Heart right ventricle (tissue), 16 donors: Measurements from ENCODE around the gene S100Z. TPM values are rescaled to one million over a fixed set of nuclear protein-coding genes. Genes with fewer than 3 reads are reported as not detected.

ENCODE experiments used
- ATAC-seq, 8 donors: fragments of 200-7000 bp; cut with Tn5 transposase; one replicate each; pipeline ENCODE4 v1.9.1; 2020; ENCODE audit warnings: mild to moderate bottlenecking in 8 of 8, moderate library complexity in 8 of 8, moderate number of reproducible peaks in 1 of 8
- DNase-seq, 2 donors: peaks; one replicate each; pipeline ENCODE4 v3.0.0-alpha.2; 2020
- H3K27ac ChIP-seq, 10 donors: fragments of 200-600 bp; sonication (generic) in 2 of 10; one replicate each; pipeline versions ENCODE4 v1.5.0 to v1.8.0; 2020 to 2022; ENCODE audit warnings: mild to moderate bottlenecking in 3 of 10
- H3K27me3 ChIP-seq, 7 donors: fragments of 200-600 bp; one replicate each; pipeline ENCODE4 v1.8.0; 2021 to 2022; ENCODE audit warnings: mild to moderate bottlenecking in 2 of 7
- H3K36me3 ChIP-seq, 9 donors: fragments of 200-600 bp; sonication (generic) in 1 of 9; one replicate each; pipeline versions ENCODE4 v1.5.0 to v1.8.0; 2020 to 2022; ENCODE audit warnings: mild to moderate bottlenecking in 2 of 9
- H3K4me1 ChIP-seq, 9 donors: fragments of 200-600 bp; sonication (generic) in 1 of 9; one replicate each; pipeline versions ENCODE4 v1.5.0 to v1.8.0; 2020 to 2022; ENCODE audit warnings: mild to moderate bottlenecking in 4 of 9
- H3K4me3 ChIP-seq, 10 donors: fragments of 200-600 bp; sonication (generic) in 2 of 10; one replicate each; pipeline versions ENCODE4 v1.5.0 to v1.8.0; 2020 to 2022; ENCODE audit warnings: mild to moderate bottlenecking in 7 of 10, moderate library complexity in 2 of 10
- H3K9me3 ChIP-seq, 11 donors: fragments of 200-600 bp in 10 of 11; sonication (generic) in 2 of 11; one replicate each; pipeline versions ENCODE4 v1.5.0 to v1.8.0; 2013 to 2022; ENCODE audit warnings: mild to moderate bottlenecking in 2 of 11, control low read depth in 1 of 11, moderate library complexity in 1 of 11
- CTCF ChIP-seq, 9 donors: fragments of 200-600 bp; sonication (generic) in 2 of 9; IDR thresholded peaks; one replicate each; pipeline versions ENCODE4 v1.5.0 to v1.8.0; 2021 to 2022; ENCODE audit warnings: antibody characterized with exemption in 9 of 9, mild to moderate bottlenecking in 5 of 9, moderate library complexity in 1 of 9
- WGBS, 2 donors: extraction: QIAGEN DNeasy Blood & Tissue Kit; methylation state at CpG; one replicate each; pipeline ENCODE4 v1.1.7; 2013; ENCODE audit warnings: inconsistent platforms in 1 of 2; 5-methylcytosine and 5-hydroxymethylcytosine counted together
- intact Hi-C, 10 donors: fragments of 100-400 bp; cut with DNase I; formaldehyde crosslinking; loops; one replicate each; pipeline versions ENCODE4 v1.11.1 to v1.14.2; 2022
- long read RNA-seq, 3 donors: library from polyadenylated mRNA; unstranded; transcript quantifications; one replicate each; pipeline ENCODE4 v2.0.0, GENCODE V29; 2020 to 2021
- polyA plus RNA-seq, 2 donors: library from polyadenylated mRNA; stranded (reverse); fragments of 200-250 nt; gene quantifications; one replicate each; pipeline ENCODE4 v1.2.3, GENCODE V29; 2013
- total RNA-seq, 10 donors: library from RNA; stranded (reverse); fragmentation: NEBNext Ultra II Directional in 3 of 10; extraction: Animal tissue kit (Norgen Biotek cat#: 25700) in 3 of 10; gene quantifications; one replicate each; pipeline versions ENCODE4 v1.2.1 to v1.2.4, GENCODE V29; 2021 to 2023
- donor health status: Arrhythmogenic right ventricular cardiomyopathy.
- donor health status: ischemic (EF 13 %, LVEDD 7.1; RV severe dilation, severe dysfunction).
- donor health status: healthy with polysubstance abuse.
- donor health status: DM: no; HTN: yes; CAD: no.
- donor health status: DM: no; HTN: no; CAD: no.
- donor health status: ischemic (EF 25% LVEDD 6.9; RV normal size, moderate dysfunction).
- donor health status: ischemic (EF 25% LVEDD 5.7; RV mildly dilated, moderate dysfunction).
- donor health status: healthy.
- donor health status: DM: yes; HTN: yes; CAD: no.
- donor health status: Ischemic cardiomyopathy.
- donor health status: ischemic (EF 35%, LVEDD 5.7; RV mildly dilated, moderate dysfunction).
- donor health status: nonischemic (EF 11% LVEDD 7.7; RV severe dilation, severe dysfunction).
- donor health status: DM: yes; HTN: yes; CAD: no.
- donor health status: PGD.
- donor health status: ischemic (EF 29% LVEDD 5.4; RV normal size, mild dysfunction).
- donor health status: nonischemic (EF 23%, LVEDD 6.1; RV moderate dilation, normal function).

The S100Z gene
- total RNA-seq (under 1 TPM in 1 of 10 donors, not detected in 9; 0.22 TPM), polyA plus RNA-seq (under 1 TPM in 1 of 2 donors, not detected in 1; 0.03 TPM)
- long read RNA-seq, donor 1 = 0 reads
- long read RNA-seq, donor 2 = 0 reads
- long read RNA-seq, donor 3 = 0 reads

- Histone ChIP-seq H3K36me3 (no peaks in the 10 kb centered on the region), H3K4me3 (peak within 1 kb of the TSS in 1 of 10 donors; percentile 35), H3K27me3 (peaks cover 0 to 6% (median 0%) of the 10 kb centered on the region in 7 donors), H3K9me3 (no peaks in the 10 kb centered on the region), H3K4me1 (peaks cover 0 to 44% (median 21%) of the 10 kb centered on the region in 9 donors), H3K27ac (peak within 1 kb of the TSS in 2 of 10 donors; percentile 68 to 91)
- no peak for TF ChIP-seq CTCF (IDR thresholded peaks at IDR 0.05)
- 84 to 86% methylated on average over 18 of the region's 18 CpGs for WGBS, 2 donors
- DNase-seq (no peak), ATAC-seq (no peak)
- intact Hi-C loops = no loop called here
These were observed at the start of gene S100Z for GRCh38 chr5:76849419-76850291. S100Z (plus strand) TSS chr5:76850014; CDS start chr5:76875360, 25,346 bp downstream.

- no peaks in the 10 kb centered on the region for H3K27me3 ChIP-seq
- ATAC-seq (no peak), DNase-seq (no peak)
- peak overlapping the region in 6 of 10 donors; percentile 17 to 71 (median 60) for H3K27ac ChIP-seq
- no peak overlapping the region for H3K4me3 ChIP-seq
- H3K36me3 ChIP-seq = no peaks in the 10 kb centered on the region
- H3K4me1 ChIP-seq = peaks cover 0 to 15% (median 4%) of the 10 kb centered on the region in 9 donors
- no peaks in the 10 kb centered on the region for H3K9me3 ChIP-seq
- 96 to 97% methylated on average over 3 of the region's 3 CpGs for WGBS, 2 donors
- intact Hi-C loops = no loop called here
- no peak for TF ChIP-seq CTCF (IDR thresholded peaks at IDR 0.05)
These were observed 49.2 kb upstream of the S100Z start for GRCh38 chr5:76800579-76800978.

- no peak overlapping the region for H3K4me3 ChIP-seq
- peaks cover 0 to 19% (median 4%) of the 10 kb centered on the region in 9 donors for H3K4me1 ChIP-seq
- no peak for DNase-seq
- 41 to 50% methylated on average over 4 of the region's 4 CpGs for WGBS, 2 donors
- no peaks in the 10 kb centered on the region for H3K9me3 ChIP-seq
- no peaks in the 10 kb centered on the region for H3K36me3 ChIP-seq
- peak overlapping the region in 8 of 10 donors; percentile 17 to 71 (median 59) for H3K27ac ChIP-seq
- no peaks in the 10 kb centered on the region for H3K27me3 ChIP-seq
- intact Hi-C loops = no loop called here
- TF ChIP-seq CTCF (IDR thresholded peaks at IDR 0.05) = no peak
- peak in 7 of 8 donors; percentile 29 to 82 (median 69) for ATAC-seq
These were observed 48.5 kb upstream of the S100Z start for GRCh38 chr5:76801159-76801802.

- Histone ChIP-seq H3K27ac (peak overlapping the region in 5 of 10 donors; percentile 18 to 68 (median 59)), H3K4me3 (no peak overlapping the region), H3K27me3 (no peaks in the 10 kb centered on the region), H3K9me3 (no peaks in the 10 kb centered on the region), H3K4me1 (peaks cover 0 to 19% (median 4%) of the 10 kb centered on the region in 9 donors), H3K36me3 (no peaks in the 10 kb centered on the region)
- TF ChIP-seq CTCF (IDR thresholded peaks at IDR 0.05) = no peak
- 65 to 66% methylated on average over 3 of the region's 3 CpGs for WGBS, 2 donors
- intact Hi-C loops = no loop called here
- DNase-seq (no peak), ATAC-seq (peak in 4 of 8 donors; percentile 15 to 22 (median 19))
These were observed 48.0 kb upstream of the S100Z start for GRCh38 chr5:76801803-76802195.
